Endothelial cell of umbilical vein (primary cell): Measurements from ENCODE around the gene R3HDM2.

Experiments
- CTCF ChIP-seq, 2 donors: IDR thresholded peaks; 1 replicate in 1 of 2; 2 replicates in 1 of 2; pipeline ENCODE4 v1.5.1; 2011; ENCODE audit warnings: low read length in 2 of 2, mild to moderate bottlenecking in 2 of 2, moderate library complexity in 2 of 2, control low read depth in 1 of 2, inconsistent platforms in 1 of 2, low read depth in 1 of 2; ENCODE audit not compliant: insufficient read depth in 1 of 2; ENCODE audit errors: extremely low read depth in 1 of 2
- EZH2 ChIP-seq: IDR thresholded peaks from 2 replicates; pipeline ENCODE4 v1.6.1; 2012; ENCODE audit warnings: borderline replicate concordance, low read depth, mild to moderate bottlenecking, moderate library complexity, low read length, inconsistent platforms; ENCODE audit not compliant: severe bottlenecking
- FOS ChIP-seq: IDR thresholded peaks from 2 replicates; pipeline ENCODE4 v1.6.1; 2011; ENCODE audit warnings: mild to moderate bottlenecking, low read length, moderate library complexity, borderline replicate concordance; ENCODE audit not compliant: insufficient read depth
- GATA2 ChIP-seq: IDR thresholded peaks from 2 replicates; pipeline ENCODE4 v1.7.0; 2011; ENCODE audit warnings: low read depth, mild to moderate bottlenecking, moderate library complexity, mixed read lengths, low read length; ENCODE audit not compliant: insufficient read length, insufficient read depth
- JUN ChIP-seq: IDR thresholded peaks from 2 replicates; pipeline ENCODE4 v1.6.1; 2011; ENCODE audit warnings: borderline replicate concordance, low read depth; ENCODE audit not compliant: insufficient read length, insufficient read depth
- MYC ChIP-seq: IDR thresholded peaks from one replicate; pipeline ENCODE4 v1.6.1; 2011; ENCODE audit warnings: mild to moderate bottlenecking, low read depth, low read length
- POLR2A ChIP-seq: IDR thresholded peaks from 2 replicates; pipeline ENCODE4 v1.6.1; 2012; ENCODE audit warnings: low read depth, mild to moderate bottlenecking, control low read depth, low read length
- POLR2AphosphoS5 ChIP-seq: IDR thresholded peaks from 2 replicates; pipeline ENCODE4 v1.6.1; 2012; ENCODE audit warnings: low read depth, mild to moderate bottlenecking, control low read depth, low read length, moderate library complexity; ENCODE audit not compliant: insufficient read depth
- TF ChIP-seq, protein P1 (sequence below): IDR thresholded peaks from 2 replicates; pipeline ENCODE4 v1.6.1; 2011; ENCODE audit not compliant: insufficient read depth, insufficient read length

GRCh38 chr12:57248934-57249742, 181.7 kb downstream of the R3HDM2 start:
- TF ChIP-seq POLR2A (no peak), CTCF (IDR thresholded peaks at IDR 0.05; ENCODE audit: extremely low read depth in 1 of 2, insufficient read depth in 1 of 2, low read depth in 1 of 2, low read length in 2 of 2) (no peak), EZH2 (no peak), MYC (no peak), JUN (no peak), POLR2AphosphoS5 (no peak), FOS (no peak), GATA2 (no peak)
- TF ChIP-seq, protein P1, sequence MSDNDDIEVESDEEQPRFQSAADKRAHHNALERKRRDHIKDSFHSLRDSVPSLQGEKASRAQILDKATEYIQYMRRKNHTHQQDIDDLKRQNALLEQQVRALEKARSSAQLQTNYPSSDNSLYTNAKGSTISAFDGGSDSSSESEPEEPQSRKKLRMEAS = no peak
